HG02852 (cell line): ENCODE measurements around the gene CLDND2.

Experiments used
- ATAC-seq: cut with Tn5 transposase; IDR thresholded peaks from one replicate; pipeline ENCODE4 v1.9.1; 2021; ENCODE audit warnings: mild to moderate bottlenecking, moderate library complexity; ENCODE audit not compliant: unreplicated experiment

The CLDND2 gene

GRCh38 chr19:51386882-51387520 lies 18.2 kb upstream of the CLDND2 start:
- ATAC-seq = no peak

- ATAC-seq = no peak
Observed at GRCh38 chr19:51382004-51382403, 13.2 kb upstream of the CLDND2 start.

GRCh38 chr19:51380379-51380778 lies 11.6 kb upstream of the CLDND2 start:
- no peak for ATAC-seq

- no peak for ATAC-seq
Observed at GRCh38 chr19:51377422-51377821, 8.6 kb upstream of the CLDND2 start.

- no peak for ATAC-seq
Observed at GRCh38 chr19:51375504-51376221, 6.9 kb upstream of the CLDND2 start.

GRCh38 chr19:51372649-51373504 lies 4.1 kb upstream of the CLDND2 start, which contains the start of gene NKG7:
Gene NKG7 (minus strand): TSS chr19:51372654. CDS start chr19:51372535, 119 bp downstream.
- ATAC-seq = no peak

- ATAC-seq = no peak
Observed at GRCh38 chr19:51372021-51372648, 3.3 kb upstream of the CLDND2 start.

- no peak for ATAC-seq
Observed at GRCh38 chr19:51371186-51371690, 2.4 kb upstream of the CLDND2 start.

- no peak for ATAC-seq
Observed at GRCh38 chr19:51370230-51370629, 1.4 kb upstream of the CLDND2 start.

- ATAC-seq = peak; percentile 68
Observed at GRCh38 chr19:51367565-51368365, 1.0 kb downstream of the CLDND2 start.

GRCh38 chr19:51367255-51367564 lies 1.6 kb downstream of the CLDND2 start:
- ATAC-seq = peak; percentile 12

GRCh38 chr19:51366389-51367254 lies 2.2 kb downstream of the CLDND2 start:
- no peak for ATAC-seq

- ATAC-seq = no peak
Observed at GRCh38 chr19:51365965-51366388, 2.8 kb downstream of the CLDND2 start, which contains the start of gene ETFB. Gene ETFB (minus strand): TSS chr19:51366388. CDS start chr19:51366326, 62 bp downstream.

GRCh38 chr19:51365211-51365964 lies 3.4 kb downstream of the CLDND2 start:
- no peak for ATAC-seq

- no peak for ATAC-seq
Observed at GRCh38 chr19:51364200-51365106, 4.3 kb downstream of the CLDND2 start.

GRCh38 chr19:51361239-51361638 lies 7.6 kb downstream of the CLDND2 start:
- ATAC-seq = no peak

- no peak for ATAC-seq
Observed at GRCh38 chr19:51359294-51359693, 9.5 kb downstream of the CLDND2 start.
